Activated T-cell treated with anti-CD3 and anti-CD28 coated beads, Interleukin-2, amount 50 U/mL, for 24 hours (primary cell): Measurements from ENCODE around the gene CRYL1.

Experiments
- DNase-seq: peaks from one replicate; pipeline ENCODE4 v3.0.0-alpha.2; 2020
- H3K27ac Mint-ChIP-seq: 2 replicates; pipeline ENCODE4 v1.8.0; 2020; ENCODE audit warnings: mild to moderate bottlenecking, mixed read lengths
- H3K27me3 Mint-ChIP-seq: 2 replicates; pipeline ENCODE4 v1.8.0; 2020; ENCODE audit warnings: mixed read lengths
- H3K36me3 Mint-ChIP-seq: 2 replicates; pipeline ENCODE4 v1.8.0; 2020; ENCODE audit warnings: low read depth, mixed read lengths
- H3K4me1 Mint-ChIP-seq: 2 replicates; pipeline ENCODE4 v1.8.0; 2020; ENCODE audit warnings: low read depth, mixed read lengths
- H3K4me3 Mint-ChIP-seq: 2 replicates; pipeline ENCODE4 v1.8.0; 2020; ENCODE audit warnings: mild to moderate bottlenecking, moderate library complexity, mixed read lengths
- H3K9me3 Mint-ChIP-seq: 2 replicates; pipeline ENCODE4 v1.8.0; 2020; ENCODE audit warnings: mixed read lengths

The CRYL1 gene

GRCh38 chr13:20420938-20421337, 104.7 kb downstream of the CRYL1 start:
- Mint-ChIP-seq H3K4me1 (peaks cover 58% of the 10 kb centered on the region), H3K36me3 (peaks cover 21% of the 10 kb centered on the region), H3K9me3 (peaks cover 9% of the 10 kb centered on the region), H3K27me3 (no peaks in the 10 kb centered on the region), H3K4me3 (no peak overlapping the region), H3K27ac (peak overlapping the region; percentile 22)
- no peak for DNase-seq

- no peaks in the 10 kb centered on the region for H3K27me3 Mint-ChIP-seq
- H3K27ac Mint-ChIP-seq, result peak overlapping the region; percentile 89
- H3K4me3 Mint-ChIP-seq, result no peak overlapping the region
- peak; percentile 24 for DNase-seq
- peaks cover 15% of the 10 kb centered on the region for H3K36me3 Mint-ChIP-seq
- peaks cover 9% of the 10 kb centered on the region for H3K9me3 Mint-ChIP-seq
- peaks cover 45% of the 10 kb centered on the region for H3K4me1 Mint-ChIP-seq
Observed at GRCh38 chr13:20418953-20419352, 106.7 kb downstream of the CRYL1 start.

GRCh38 chr13:20416223-20416745, 109.4 kb downstream of the CRYL1 start:
- peaks cover 15% of the 10 kb centered on the region for H3K36me3 Mint-ChIP-seq
- H3K4me1 Mint-ChIP-seq, result peaks cover 49% of the 10 kb centered on the region
- H3K27ac Mint-ChIP-seq, result no peak overlapping the region
- DNase-seq, result peak; percentile 24
- no peak overlapping the region for H3K4me3 Mint-ChIP-seq
- H3K9me3 Mint-ChIP-seq, result peaks cover 9% of the 10 kb centered on the region
- no peaks in the 10 kb centered on the region for H3K27me3 Mint-ChIP-seq

GRCh38 chr13:20415694-20416107, 110.0 kb downstream of the CRYL1 start:
- peak; percentile 26 for DNase-seq
- Mint-ChIP-seq H3K4me1 (peaks cover 48% of the 10 kb centered on the region), H3K9me3 (peaks cover 9% of the 10 kb centered on the region), H3K27me3 (no peaks in the 10 kb centered on the region), H3K27ac (no peak overlapping the region), H3K36me3 (peaks cover 15% of the 10 kb centered on the region), H3K4me3 (no peak overlapping the region)

GRCh38 chr13:20415306-20415679, 110.4 kb downstream of the CRYL1 start:
- peaks cover 45% of the 10 kb centered on the region for H3K4me1 Mint-ChIP-seq
- peaks cover 9% of the 10 kb centered on the region for H3K9me3 Mint-ChIP-seq
- no peak overlapping the region for H3K27ac Mint-ChIP-seq
- H3K4me3 Mint-ChIP-seq, result no peak overlapping the region
- DNase-seq, result no peak
- H3K27me3 Mint-ChIP-seq, result no peaks in the 10 kb centered on the region
- peaks cover 15% of the 10 kb centered on the region for H3K36me3 Mint-ChIP-seq

DNA sequence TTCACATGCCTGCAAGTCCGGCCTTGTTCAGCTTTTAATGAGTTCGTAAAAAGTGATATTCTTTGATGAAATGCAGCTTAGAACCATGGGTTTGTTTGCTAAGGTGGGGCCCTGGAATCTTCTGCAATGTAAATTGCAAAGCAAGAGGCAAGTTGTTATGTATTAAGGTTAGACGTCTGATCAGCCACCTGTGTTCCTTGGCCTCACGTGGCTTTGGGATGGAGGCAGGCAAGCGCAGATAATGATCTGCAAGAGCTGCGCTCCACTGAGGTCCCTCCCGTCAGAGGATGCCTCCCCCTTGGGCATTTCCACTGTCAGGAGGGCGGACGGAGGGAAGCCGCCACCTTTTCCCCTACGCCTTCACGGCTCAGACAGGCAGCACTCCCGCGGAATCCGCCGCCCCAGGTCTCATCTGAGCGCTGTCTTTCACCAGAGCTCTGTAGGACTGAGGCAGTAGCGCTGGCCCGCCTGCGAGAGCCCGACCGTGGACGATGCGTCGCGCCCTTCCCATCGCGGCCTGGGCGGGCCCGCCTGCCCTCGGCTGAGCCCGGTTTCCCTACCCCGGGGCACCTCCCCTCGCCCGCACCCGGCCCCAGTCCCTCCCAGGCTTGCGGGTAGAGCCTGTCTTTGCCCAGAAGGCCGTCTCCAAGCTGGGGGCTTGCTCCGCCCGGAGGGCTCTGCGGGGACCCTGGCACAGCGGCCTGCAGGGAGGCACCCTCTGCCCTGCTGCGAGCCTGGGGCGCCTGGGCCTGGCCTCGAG, 110.9 kb downstream of the CRYL1 start:
- no peak overlapping the region for H3K27ac Mint-ChIP-seq
- H3K4me3 Mint-ChIP-seq, result no peak overlapping the region
- no peaks in the 10 kb centered on the region for H3K27me3 Mint-ChIP-seq
- peaks cover 9% of the 10 kb centered on the region for H3K9me3 Mint-ChIP-seq
- DNase-seq, result peak; percentile 29
- H3K4me1 Mint-ChIP-seq, result peaks cover 39% of the 10 kb centered on the region
- peaks cover 15% of the 10 kb centered on the region for H3K36me3 Mint-ChIP-seq

- Mint-ChIP-seq H3K4me3 (no peak overlapping the region), H3K4me1 (peaks cover 23% of the 10 kb centered on the region), H3K27me3 (no peaks in the 10 kb centered on the region), H3K27ac (peak overlapping the region; percentile 37), H3K36me3 (peaks cover 3% of the 10 kb centered on the region), H3K9me3 (no peaks in the 10 kb centered on the region)
- no peak for DNase-seq
Observed at GRCh38 chr13:20412691-20413355, 112.8 kb downstream of the CRYL1 start.

GRCh38 chr13:20411638-20412342, 113.9 kb downstream of the CRYL1 start:
- Mint-ChIP-seq H3K4me3 (peak overlapping the region; percentile 1), H3K9me3 (no peaks in the 10 kb centered on the region), H3K27me3 (no peaks in the 10 kb centered on the region), H3K4me1 (peaks cover 23% of the 10 kb centered on the region), H3K27ac (peak overlapping the region; percentile 70), H3K36me3 (no peaks in the 10 kb centered on the region)
- DNase-seq, result no peak

- no peaks in the 10 kb centered on the region for H3K27me3 Mint-ChIP-seq
- no peaks in the 10 kb centered on the region for H3K9me3 Mint-ChIP-seq
- H3K27ac Mint-ChIP-seq, result peak overlapping the region; percentile 53
Observed at GRCh38 chr13:20410726-20411125, 114.9 kb downstream of the CRYL1 start.

DNA sequence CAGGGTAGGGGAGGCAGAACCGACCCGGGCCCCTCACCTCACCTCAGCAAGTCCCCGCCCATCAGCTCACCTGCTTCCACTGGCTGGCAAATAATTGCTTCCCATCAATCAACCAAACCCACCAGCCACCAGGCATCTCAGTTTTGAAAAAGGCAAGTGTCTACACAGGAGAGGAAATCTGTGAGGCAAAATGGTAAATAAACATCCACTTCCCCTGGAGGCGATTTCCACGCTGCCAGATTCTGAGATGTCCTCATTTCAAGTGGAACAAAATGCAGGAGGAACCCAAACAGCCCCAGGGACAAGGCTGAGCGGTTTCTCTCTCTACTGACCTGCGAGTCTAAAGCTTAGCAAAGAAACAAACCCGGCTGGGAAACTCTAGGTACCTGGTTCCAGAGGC, 117.5 kb downstream of the CRYL1 start:
- Mint-ChIP-seq H3K4me3 (no peak overlapping the region), H3K36me3 (peaks cover 5% of the 10 kb centered on the region), H3K27me3 (no peaks in the 10 kb centered on the region), H3K4me1 (peaks cover 23% of the 10 kb centered on the region), H3K9me3 (no peaks in the 10 kb centered on the region), H3K27ac (no peak overlapping the region)
- no peak for DNase-seq

More at GRCh38 chr13:20410726-20411125, 114.9 kb downstream of the CRYL1 start:
- peaks cover 23% of the 10 kb centered on the region for H3K4me1 Mint-ChIP-seq
- H3K36me3 Mint-ChIP-seq, result no peaks in the 10 kb centered on the region
- no peak overlapping the region for H3K4me3 Mint-ChIP-seq
- no peak for DNase-seq

DNA sequence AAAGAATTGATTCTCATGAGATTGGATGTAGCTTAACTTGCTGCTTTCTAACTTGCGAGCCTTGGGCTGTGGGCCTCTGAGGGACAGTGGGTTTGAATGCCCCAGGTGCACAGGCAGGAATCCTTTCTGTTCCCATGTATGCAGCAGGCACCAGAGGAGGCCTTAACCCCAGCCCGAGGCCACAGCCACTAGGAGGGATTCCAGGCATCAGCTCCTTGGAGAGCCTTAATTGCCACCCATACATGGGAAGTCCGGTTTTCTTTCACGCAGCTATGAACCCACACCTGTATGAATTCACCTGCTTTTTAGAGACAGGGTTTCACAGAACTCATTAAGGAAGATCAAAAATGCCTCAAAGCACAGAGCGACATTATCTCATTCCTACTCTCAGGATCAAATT, 117.9 kb downstream of the CRYL1 start:
- Mint-ChIP-seq H3K9me3 (no peaks in the 10 kb centered on the region), H3K27me3 (no peaks in the 10 kb centered on the region), H3K27ac (no peak overlapping the region), H3K4me3 (no peak overlapping the region), H3K4me1 (peaks cover 18% of the 10 kb centered on the region), H3K36me3 (peaks cover 5% of the 10 kb centered on the region)
- DNase-seq, result peak; percentile 15

GRCh38 chr13:20405691-20406090, 120.0 kb downstream of the CRYL1 start:
- H3K36me3 Mint-ChIP-seq, result peaks cover 5% of the 10 kb centered on the region
- H3K27me3 Mint-ChIP-seq, result no peaks in the 10 kb centered on the region
- H3K4me3 Mint-ChIP-seq, result no peak overlapping the region
- no peak overlapping the region for H3K27ac Mint-ChIP-seq
- H3K4me1 Mint-ChIP-seq, result peaks cover 15% of the 10 kb centered on the region
- no peaks in the 10 kb centered on the region for H3K9me3 Mint-ChIP-seq
- peak; percentile 14 for DNase-seq

DNA sequence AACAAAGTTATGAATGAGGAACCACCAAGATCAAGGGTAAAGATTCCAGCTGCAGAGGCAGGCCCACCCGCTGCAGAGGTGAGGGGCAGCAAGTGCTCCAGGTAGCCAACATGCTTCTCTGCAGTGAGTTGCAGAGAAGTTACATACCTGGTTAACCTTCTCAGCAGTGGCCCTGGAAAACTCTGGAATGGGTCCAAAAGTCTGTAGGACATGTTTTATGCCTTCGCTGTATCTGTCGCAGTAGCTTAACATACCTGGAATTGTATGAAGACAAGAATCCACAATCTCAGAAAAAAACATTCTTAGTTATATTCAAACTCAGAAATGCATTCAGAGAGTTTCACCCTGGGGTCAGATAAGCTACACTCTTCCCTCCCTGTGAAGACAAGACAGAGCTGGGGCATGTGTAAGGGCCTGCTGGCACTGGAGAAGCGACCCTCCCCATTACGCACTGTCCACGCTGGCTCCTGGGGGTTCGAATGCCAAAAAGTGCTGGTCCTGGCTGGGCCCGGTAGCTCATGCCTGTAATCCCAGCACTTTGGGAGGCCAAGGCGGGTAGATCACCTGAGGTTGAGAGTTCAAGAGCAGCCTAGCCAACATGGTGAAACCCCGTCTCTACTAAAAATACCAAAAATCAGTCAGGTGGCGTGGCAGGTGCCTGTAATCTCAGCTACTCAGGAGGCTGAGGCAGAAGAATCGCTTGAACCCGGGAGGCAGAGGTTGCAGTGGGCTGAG, 121.0 kb downstream of the CRYL1 start:
- DNase-seq, result peak; percentile 7

GRCh38 chr13:20403826-20404225, 121.8 kb downstream of the CRYL1 start:
- peak; percentile 14 for DNase-seq
- Mint-ChIP-seq H3K9me3 (no peaks in the 10 kb centered on the region), H3K4me1 (peaks cover 16% of the 10 kb centered on the region), H3K4me3 (no peak overlapping the region), H3K27me3 (no peaks in the 10 kb centered on the region), H3K27ac (no peak overlapping the region), H3K36me3 (peaks cover 5% of the 10 kb centered on the region)

More for the DNA sequence above, 121.0 kb downstream of the CRYL1 start:
- Mint-ChIP-seq H3K27me3 (no peaks in the 10 kb centered on the region), H3K4me3 (no peak overlapping the region), H3K9me3 (no peaks in the 10 kb centered on the region), H3K27ac (no peak overlapping the region), H3K4me1 (peaks cover 16% of the 10 kb centered on the region), H3K36me3 (peaks cover 5% of the 10 kb centered on the region)
